Kidney (tissue), 14 donors: ENCODE measurements around the gene ZC3HAV1. TPM values are rescaled to one million over a fixed set of nuclear protein-coding genes. Genes with fewer than 3 reads are reported as not detected.
"Not testable (repeated sequence)": the region's sequence is repeated elsewhere in the genome, so short reads cannot be mapped to it uniquely, and the experiment has no call there.

Experiments used
- DNase-seq, 5 donors: peaks; one replicate each; pipeline ENCODE4 v3.0.0-alpha.2; 2013 to 2020
- FAIRE-seq: peaks from 2 replicates; lab custom pipeline; 2012; peaks lifted over from hg19 to GRCh38; lab: Jason Lieb, UNC
- H3K27ac ChIP-seq, 2 donors: one replicate each; pipeline ENCODE4 v1.7.0; 2013; ENCODE audit warnings: low read depth in 2 of 2, low read length in 2 of 2, inconsistent platforms in 1 of 2
- H3K27me3 ChIP-seq: one replicate; pipeline ENCODE4 v1.7.1; 2013; ENCODE audit warnings: low read length, inconsistent platforms; ENCODE audit not compliant: control insufficient read depth, insufficient read depth
- H3K36me3 ChIP-seq, 3 donors: one replicate each; pipeline versions ENCODE4 v1.7.0 to v1.7.1; 2013; ENCODE audit warnings: low read length in 3 of 3, control low read depth in 1 of 3, inconsistent platforms in 1 of 3; ENCODE audit not compliant: insufficient read depth in 3 of 3, control insufficient read depth in 2 of 3
- H3K4me1 ChIP-seq, 3 donors: one replicate each; pipeline versions ENCODE4 v1.7.0 to v1.7.1; 2013; ENCODE audit warnings: low read length in 3 of 3, inconsistent platforms in 1 of 3, low read depth in 1 of 3; ENCODE audit not compliant: control insufficient read depth in 2 of 3, insufficient read depth in 2 of 3
- H3K4me3 ChIP-seq, 3 donors: one replicate each; pipeline versions ENCODE4 v1.7.0 to v1.8.1; 2013; ENCODE audit warnings: low read length in 3 of 3, control low read depth in 1 of 3, inconsistent platforms in 1 of 3
- H3K9ac ChIP-seq, 3 donors: one replicate each; pipeline versions ENCODE4 v1.7.0 to v1.7.1; 2013; ENCODE audit warnings: low read length in 3 of 3, control low read depth in 1 of 3, inconsistent platforms in 1 of 3
- H3K9me3 ChIP-seq, 3 donors: one replicate each; pipeline versions ENCODE4 v1.7.0 to v1.7.1; 2013; ENCODE audit warnings: low read length in 3 of 3, control low read depth in 1 of 3, inconsistent platforms in 1 of 3; ENCODE audit not compliant: control insufficient read depth in 2 of 3, insufficient read depth in 1 of 3
- CTCF ChIP-seq: IDR thresholded peaks from 3 replicates; pipeline ENCODE4 v1.5.1; 2012; ENCODE audit warnings: mild to moderate bottlenecking, moderate library complexity, borderline replicate concordance; ENCODE audit not compliant: insufficient read depth; ENCODE audit errors: extremely low read depth
- intact Hi-C: fragments of 100-400 bp; cut with DNase I; formaldehyde crosslinking; loops from one replicate; pipeline ENCODE4 v1.11.1; 2022
- polyA plus RNA-seq: library from polyadenylated mRNA; stranded (reverse); fragments of 350-450 nt; fragmentation: Illumina TruSeq; extraction: RNeasy Lipid Tissue Mini Kit (QIAGEN cat#74804); gene quantifications from one replicate; pipeline ENCODE4 v1.2.3, GENCODE V29; 2014; ENCODE audit warnings: low read depth, low replicate concordance; ENCODE audit not compliant: insufficient read depth
- total RNA-seq: library from RNA; stranded (reverse); fragmentation: NEBNext Ultra II Directional; extraction: Animal tissue kit (Norgen Biotek cat#: 25700); gene quantifications from one replicate; pipeline ENCODE4 v1.2.1, GENCODE V29; 2021
- donor health status: control.
- donor health status: control.
- donor health status: control.
- donor health status: control.
- donor health status: control.
- donor health status: DM: yes; HTN: yes; CAD: no.
- donor health status: Normal renal cell carcinoma (clear cell type).

The ZC3HAV1 gene
- total and polyA plus RNA-seq, 2 donors from 2014 or later: 11.1 to 40.2 TPM

- no peak overlapping the region for H3K9ac ChIP-seq
- H3K36me3 ChIP-seq: peaks cover 2 to 46% (median 23%) of the 10 kb centered on the region in 3 donors
- intact Hi-C loops: no loop called here
- no peak for TF ChIP-seq CTCF
- FAIRE-seq (no peak), DNase-seq (no peak)
- H3K27ac ChIP-seq: no peak overlapping the region
- H3K9me3 ChIP-seq: no peaks in the 10 kb centered on the region
- H3K4me1 ChIP-seq: peaks cover 0 to 2% (median 0%) of the 10 kb centered on the region in 3 donors
- no peak overlapping the region for H3K4me3 ChIP-seq
- H3K27me3 ChIP-seq: no peaks in the 10 kb centered on the region
Measured at GRCh38 chr7:139078399-139078798, 31.1 kb downstream of the ZC3HAV1 start.

GRCh38 chr7:139077706-139078105 is 31.8 kb downstream of the ZC3HAV1 start:
- H3K27ac ChIP-seq, intact Hi-C loops: not testable (repeated sequence)
- H3K36me3 ChIP-seq: peaks cover 2 to 47% (median 25%) of the 10 kb centered on the region in 3 donors

GRCh38 chr7:139075871-139076686 is 33.4 kb downstream of the ZC3HAV1 start:
- DNase-seq (peak in 2 of 5 donors; percentile 31 to 37), FAIRE-seq (no peak)
- no peak overlapping the region for H3K4me3 ChIP-seq
- TF ChIP-seq CTCF: no peak
- no peak overlapping the region for H3K9ac ChIP-seq
- H3K9me3 ChIP-seq: no peaks in the 10 kb centered on the region
- intact Hi-C loops: no loop called here
- no peak overlapping the region for H3K27ac ChIP-seq
- H3K27me3 ChIP-seq: no peaks in the 10 kb centered on the region
- H3K36me3 ChIP-seq: peaks cover 2 to 61% (median 22%) of the 10 kb centered on the region in 3 donors
- peaks cover 0 to 2% (median 0%) of the 10 kb centered on the region in 3 donors for H3K4me1 ChIP-seq

More at GRCh38 chr7:139077706-139078105, 31.8 kb downstream of the ZC3HAV1 start:
- H3K9me3 ChIP-seq, DNase-seq, FAIRE-seq, H3K9ac ChIP-seq, H3K4me3 ChIP-seq, H3K27me3 ChIP-seq, H3K4me1 ChIP-seq: not testable (repeated sequence)

- H3K27ac ChIP-seq: peak overlapping the region; percentile 3 to 41
- peak; percentile 65 to 88 (median 79) for DNase-seq
- H3K27me3 ChIP-seq: no peaks in the 10 kb centered on the region
- H3K36me3 ChIP-seq: peaks cover 2 to 56% (median 17%) of the 10 kb centered on the region in 3 donors
- intact Hi-C loops: no loop called here
- H3K9me3 ChIP-seq: no peaks in the 10 kb centered on the region
- H3K4me1 ChIP-seq: no peaks in the 10 kb centered on the region
- FAIRE-seq: peak; percentile 71
- peak; percentile 86 for TF ChIP-seq CTCF
- peak overlapping the region in 1 of 3 donors; percentile 44 for H3K9ac ChIP-seq
- no peak overlapping the region for H3K4me3 ChIP-seq
Measured at GRCh38 chr7:139075031-139075652, 34.4 kb downstream of the ZC3HAV1 start.
